Panc1 (cell line): Measurements from ENCODE around the gene HDAC6. TPM values are rescaled to one million over a fixed set of nuclear protein-coding genes. Genes with fewer than 3 reads are reported as not detected.

Experiments
- ATAC-seq: fragments of 200-7000 bp; cut with Tn5 transposase; 2 replicates; pipeline ENCODE4 v1.9.1; 2020; ENCODE audit warnings: mild to moderate bottlenecking, moderate library complexity
- BruUV-seq: library from RNA; stranded (reverse); fragments of 400-500 nt; replicated peaks from 2 replicates; lab custom pipeline; 2021; lab: Mats Ljungman, UMichigan
- CTCF ChIA-PET: fragments of 300-600 bp; sonication (Branson Sonifier 250); formaldehyde crosslinking; loops from one replicate; lab custom pipeline; 2022; ENCODE audit warnings: antibody characterized with exemption; lab: Charles Lee
- POLR2A ChIA-PET: fragments of 300-600 bp; sonication (Branson Sonifier 250); formaldehyde crosslinking; loops from one replicate; lab custom pipeline; 2022; ENCODE audit warnings: antibody characterized with exemption; lab: Charles Lee
- DNase-seq: peaks from one replicate; pipeline ENCODE4 v3.0.0-alpha.2; 2010; ENCODE audit warnings: low read depth, low spot score
- H3K27ac ChIP-seq: 2 replicates; pipeline ENCODE4 v1.5.1; 2011; ENCODE audit warnings: mild to moderate bottlenecking, low read length, inconsistent platforms
- H3K27me3 ChIP-seq: fragments of 200-500 bp; sonication (Bioruptor generic); 2 replicates; pipeline ENCODE4 v1.6.0; 2014; ENCODE audit warnings: low read length, inconsistent platforms; ENCODE audit not compliant: control insufficient read depth, insufficient read depth
- H3K36me3 ChIP-seq: fragments of 200-500 bp; sonication (Bioruptor generic); 2 replicates; pipeline ENCODE4 v1.5.1; 2014; ENCODE audit warnings: inconsistent platforms, mild to moderate bottlenecking, low read length, moderate library complexity; ENCODE audit not compliant: control insufficient read depth, insufficient read depth
- H3K4me1 ChIP-seq: 2 replicates; pipeline ENCODE4 v1.5.1; 2011; ENCODE audit warnings: inconsistent platforms, mild to moderate bottlenecking, low read length, moderate library complexity; ENCODE audit not compliant: control insufficient read depth, insufficient read depth
- H3K4me3 ChIP-seq, 2 experiments: 2 replicates each; pipeline ENCODE4 v1.5.1; 2011 to 2012; ENCODE audit warnings: low read depth in 2 of 2, low read length in 2 of 2, mild to moderate bottlenecking in 2 of 2, inconsistent platforms in 1 of 2, moderate library complexity in 1 of 2
- H3K9me3 ChIP-seq: fragments of 200-500 bp; sonication (Bioruptor generic); 2 replicates; pipeline ENCODE4 v1.5.1; 2014; ENCODE audit warnings: low read depth, mild to moderate bottlenecking, inconsistent platforms, low read length, moderate library complexity; ENCODE audit not compliant: control insufficient read depth, insufficient read depth
- POLR2AphosphoS5 ChIP-seq: IDR thresholded peaks from 2 replicates; pipeline ENCODE4 v1.6.1; 2012; ENCODE audit warnings: mild to moderate bottlenecking, low read depth, low read length, moderate library complexity
- SIN3A ChIP-seq: IDR thresholded peaks from 2 replicates; pipeline ENCODE4 v1.6.1; 2012; ENCODE audit warnings: low read depth, mild to moderate bottlenecking, low read length, moderate library complexity, borderline replicate concordance; ENCODE audit not compliant: insufficient read depth
- TCF7L2 ChIP-seq: IDR thresholded peaks from 2 replicates; pipeline ENCODE4 v1.6.1; 2011; ENCODE audit warnings: mild to moderate bottlenecking, low read depth, low read length, inconsistent platforms
- in situ Hi-C: cut with HindIII; loops from 2 replicates; pipeline ENCODE4 v1.10.0; 2016; ENCODE audit warnings: low sequenced_read_pairs, low pct_unique_long_range_greater_than_20kb
- intact Hi-C: fragments of 100-400 bp; cut with micrococcal nuclease; formaldehyde crosslinking; loops from one replicate; pipeline ENCODE4 v1.10.0; 2022; ENCODE audit not compliant: unreplicated experiment
- total RNA-seq: library from RNA; stranded (reverse); gene quantifications from one replicate; pipeline ENCODE4 v1.2.1, GENCODE V29; 2021; ENCODE audit not compliant: unreplicated experiment
- TF ChIP-seq, protein P1 (sequence below): fragments of 450-650 bp; IDR thresholded peaks from 2 replicates; pipeline ENCODE4 v1.5.1; 2017; ENCODE audit warnings: mild to moderate bottlenecking
- TF ChIP-seq, protein P2 (sequence below), 2 experiments: IDR thresholded peaks; 2 replicates each; pipeline ENCODE4 v1.6.1; 2011 to 2012; ENCODE audit warnings: low read depth in 2 of 2, control low read depth in 1 of 2, low read length in 1 of 2, mild to moderate bottlenecking in 1 of 2, moderate library complexity in 1 of 2; ENCODE audit not compliant: insufficient read depth in 1 of 2

HDAC6 gene
- total RNA-seq, 1 experiment from 2014 or later: 97.1 TPM

DNA sequence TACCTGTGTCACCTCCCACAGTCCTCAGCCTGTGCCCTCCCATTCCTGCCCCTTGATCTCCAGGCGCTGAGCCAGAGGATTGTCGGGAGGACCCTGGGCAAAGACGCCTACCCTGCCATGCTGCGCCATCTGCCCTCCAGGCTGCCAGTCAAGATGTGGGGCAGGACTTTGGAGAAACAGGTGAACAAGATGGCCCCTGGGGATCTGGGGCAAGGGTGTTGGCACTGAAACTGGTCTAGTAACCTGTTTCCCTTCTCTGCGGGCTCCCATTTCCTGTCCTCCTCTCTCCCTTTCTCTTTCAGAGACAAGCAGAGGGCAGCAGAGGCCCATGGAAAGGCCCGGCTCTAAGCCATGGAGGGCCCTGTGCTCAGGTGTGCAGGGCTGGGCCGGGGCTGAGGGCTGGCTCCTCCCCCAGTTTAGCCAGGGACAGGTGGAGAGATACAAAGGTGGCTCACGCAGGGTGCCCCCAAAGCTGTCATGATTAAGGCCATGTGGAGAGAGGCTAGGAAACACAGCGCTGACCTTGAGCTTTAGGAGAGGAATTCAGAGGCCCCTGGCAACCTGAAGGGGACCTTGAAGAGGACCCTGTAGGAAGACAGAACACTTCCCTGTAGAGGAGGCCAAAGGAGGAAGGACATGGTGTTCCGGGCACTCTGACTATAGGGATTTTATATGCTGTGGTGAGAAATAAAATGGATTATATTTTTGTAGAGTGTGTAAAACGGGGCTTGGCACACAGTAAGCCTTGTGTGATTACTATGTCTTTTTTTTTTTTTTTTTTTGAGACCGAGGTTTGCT lies 40.0 kb upstream of the HDAC6 start, which contains the start of gene GLOD5:
Gene GLOD5 (plus strand): TSS at position 74 of the 798 bp plus-strand sequence. CDS start 44 bp downstream, at position 118.
- H3K4me1 ChIP-seq: no peaks in the 10 kb centered on the region
- DNase-seq: no peak
- H3K9me3 ChIP-seq: no peaks in the 10 kb centered on the region
- no TSS peak for BruUV-seq
- H3K4me3 ChIP-seq: no peak within 1 kb of the TSS
- peak; percentile 97 for ATAC-seq
- in situ Hi-C loops: no loop called here
- ChIA-PET CTCF (interaction anchor here (0.7 to 1.2 kb wide), 2 partner anchors 113 to 1979 kb away, joined by 3 to 10 read pairs; no protein-coding TSS in a partner anchor), POLR2A (no interaction called here)
- H3K27ac ChIP-seq: no peak within 1 kb of the TSS
- TF ChIP-seq TCF7L2: no peak
- TF ChIP-seq, protein P1, sequence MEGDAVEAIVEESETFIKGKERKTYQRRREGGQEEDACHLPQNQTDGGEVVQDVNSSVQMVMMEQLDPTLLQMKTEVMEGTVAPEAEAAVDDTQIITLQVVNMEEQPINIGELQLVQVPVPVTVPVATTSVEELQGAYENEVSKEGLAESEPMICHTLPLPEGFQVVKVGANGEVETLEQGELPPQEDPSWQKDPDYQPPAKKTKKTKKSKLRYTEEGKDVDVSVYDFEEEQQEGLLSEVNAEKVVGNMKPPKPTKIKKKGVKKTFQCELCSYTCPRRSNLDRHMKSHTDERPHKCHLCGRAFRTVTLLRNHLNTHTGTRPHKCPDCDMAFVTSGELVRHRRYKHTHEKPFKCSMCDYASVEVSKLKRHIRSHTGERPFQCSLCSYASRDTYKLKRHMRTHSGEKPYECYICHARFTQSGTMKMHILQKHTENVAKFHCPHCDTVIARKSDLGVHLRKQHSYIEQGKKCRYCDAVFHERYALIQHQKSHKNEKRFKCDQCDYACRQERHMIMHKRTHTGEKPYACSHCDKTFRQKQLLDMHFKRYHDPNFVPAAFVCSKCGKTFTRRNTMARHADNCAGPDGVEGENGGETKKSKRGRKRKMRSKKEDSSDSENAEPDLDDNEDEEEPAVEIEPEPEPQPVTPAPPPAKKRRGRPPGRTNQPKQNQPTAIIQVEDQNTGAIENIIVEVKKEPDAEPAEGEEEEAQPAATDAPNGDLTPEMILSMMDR: peak; percentile 61; the same call in 1 of the 2 replicates
- H3K27me3 ChIP-seq: no peaks in the 10 kb centered on the region
- no peaks in the 10 kb centered on the region for H3K36me3 ChIP-seq
- intact Hi-C loops: no loop called here

GRCh38 chrX:48769230-48769629 lies 32.6 kb upstream of the HDAC6 start:
- Histone ChIP-seq H3K36me3 (no peaks in the 10 kb centered on the region), H3K4me1 (no peaks in the 10 kb centered on the region), H3K27ac (no peak overlapping the region), H3K9me3 (no peaks in the 10 kb centered on the region), H3K4me3 (no peak overlapping the region), H3K27me3 (no peaks in the 10 kb centered on the region)
- DNase-seq: no peak
- intact Hi-C loops: no loop called here
- ChIA-PET POLR2A (interaction anchor here (0.6 kb wide), 1 partner anchor 938 kb away, joined by 5 read pairs; no protein-coding TSS in a partner anchor), CTCF (no interaction called here)
- TF ChIP-seq, protein P1: no peak
- TF ChIP-seq POLR2AphosphoS5 (no peak), SIN3A (no peak), TCF7L2 (no peak)
- TF ChIP-seq, protein P2, sequence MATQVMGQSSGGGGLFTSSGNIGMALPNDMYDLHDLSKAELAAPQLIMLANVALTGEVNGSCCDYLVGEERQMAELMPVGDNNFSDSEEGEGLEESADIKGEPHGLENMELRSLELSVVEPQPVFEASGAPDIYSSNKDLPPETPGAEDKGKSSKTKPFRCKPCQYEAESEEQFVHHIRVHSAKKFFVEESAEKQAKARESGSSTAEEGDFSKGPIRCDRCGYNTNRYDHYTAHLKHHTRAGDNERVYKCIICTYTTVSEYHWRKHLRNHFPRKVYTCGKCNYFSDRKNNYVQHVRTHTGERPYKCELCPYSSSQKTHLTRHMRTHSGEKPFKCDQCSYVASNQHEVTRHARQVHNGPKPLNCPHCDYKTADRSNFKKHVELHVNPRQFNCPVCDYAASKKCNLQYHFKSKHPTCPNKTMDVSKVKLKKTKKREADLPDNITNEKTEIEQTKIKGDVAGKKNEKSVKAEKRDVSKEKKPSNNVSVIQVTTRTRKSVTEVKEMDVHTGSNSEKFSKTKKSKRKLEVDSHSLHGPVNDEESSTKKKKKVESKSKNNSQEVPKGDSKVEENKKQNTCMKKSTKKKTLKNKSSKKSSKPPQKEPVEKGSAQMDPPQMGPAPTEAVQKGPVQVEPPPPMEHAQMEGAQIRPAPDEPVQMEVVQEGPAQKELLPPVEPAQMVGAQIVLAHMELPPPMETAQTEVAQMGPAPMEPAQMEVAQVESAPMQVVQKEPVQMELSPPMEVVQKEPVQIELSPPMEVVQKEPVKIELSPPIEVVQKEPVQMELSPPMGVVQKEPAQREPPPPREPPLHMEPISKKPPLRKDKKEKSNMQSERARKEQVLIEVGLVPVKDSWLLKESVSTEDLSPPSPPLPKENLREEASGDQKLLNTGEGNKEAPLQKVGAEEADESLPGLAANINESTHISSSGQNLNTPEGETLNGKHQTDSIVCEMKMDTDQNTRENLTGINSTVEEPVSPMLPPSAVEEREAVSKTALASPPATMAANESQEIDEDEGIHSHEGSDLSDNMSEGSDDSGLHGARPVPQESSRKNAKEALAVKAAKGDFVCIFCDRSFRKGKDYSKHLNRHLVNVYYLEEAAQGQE (IDR thresholded peaks at IDR 0.05; ENCODE audit: insufficient read depth in 1 of 2, low read depth in 2 of 2, low read length in 1 of 2): no peak
- in situ Hi-C loops: no loop called here
- BruUV-seq: no TSS peak
- no peak for ATAC-seq
